ENCODE measurements around the gene DCAF7.

Gene DCAF7

DNA sequence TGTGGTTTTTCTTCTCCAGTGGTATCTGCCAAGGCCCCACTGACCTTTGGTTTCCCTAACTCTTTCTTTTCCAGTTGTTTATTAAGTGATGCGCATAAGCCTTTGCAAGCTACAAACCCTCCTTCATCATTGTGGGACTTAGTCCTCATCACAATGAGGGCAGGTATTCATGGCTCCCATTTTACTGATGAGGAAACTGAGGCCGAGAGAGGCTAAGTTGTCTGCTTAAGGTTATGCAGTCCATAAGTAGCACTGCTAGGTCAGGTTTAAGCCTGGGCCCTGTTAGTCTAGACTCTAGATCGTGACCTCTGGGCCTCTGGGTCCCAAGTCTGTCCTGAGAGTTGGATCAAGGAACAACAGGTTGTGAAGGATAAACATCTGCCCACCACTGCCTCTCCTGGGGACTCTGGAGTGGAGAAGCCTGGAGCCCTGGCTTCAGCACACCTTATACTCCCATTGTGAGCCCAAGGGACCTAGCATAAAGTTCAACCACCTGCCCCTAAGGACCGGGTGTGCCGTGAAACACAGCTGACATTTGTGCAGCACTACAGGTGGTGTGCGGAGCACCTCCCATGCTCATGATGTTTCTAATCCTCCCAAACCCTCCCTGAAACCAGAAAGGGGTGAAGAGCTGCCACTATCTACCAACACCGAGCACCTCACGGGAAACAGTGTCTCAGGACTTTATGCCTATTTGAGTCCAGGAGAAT lies 32.3 kb upstream of the DCAF7 start:
- Histone ChIP-seq H3K36me3 (ENCODE audit: insufficient read depth, insufficient read length, low read length) (no peaks in the 10 kb centered on the region), H3K27me3 (ENCODE audit: insufficient read depth, insufficient read length) (peaks cover 8% of the 10 kb centered on the region), H3K9ac (ENCODE audit: insufficient read length, low read depth) (no peak overlapping the region), H3K4me1 (ENCODE audit: insufficient read depth, insufficient read length) (peaks cover 4% of the 10 kb centered on the region), H3K4me3 (ENCODE audit: insufficient read length, low read depth) (no peak overlapping the region), H3K9me3 (ENCODE audit: insufficient read depth, low read length) (no peaks in the 10 kb centered on the region)
- no peak for DNase-seq (ENCODE audit: low read depth, low spot score)
- TF ChIP-seq SUZ12 (IDR thresholded peaks at IDR 0.05; ENCODE audit: extremely low read depth, insufficient read depth, insufficient read length) (no peak), ZNF274 (IDR thresholded peaks at IDR 0.05; ENCODE audit: low read depth, low read length) (no peak), YY1 (IDR thresholded peaks at IDR 0.05; ENCODE audit: insufficient read depth, insufficient read length) (no peak)

DNA sequence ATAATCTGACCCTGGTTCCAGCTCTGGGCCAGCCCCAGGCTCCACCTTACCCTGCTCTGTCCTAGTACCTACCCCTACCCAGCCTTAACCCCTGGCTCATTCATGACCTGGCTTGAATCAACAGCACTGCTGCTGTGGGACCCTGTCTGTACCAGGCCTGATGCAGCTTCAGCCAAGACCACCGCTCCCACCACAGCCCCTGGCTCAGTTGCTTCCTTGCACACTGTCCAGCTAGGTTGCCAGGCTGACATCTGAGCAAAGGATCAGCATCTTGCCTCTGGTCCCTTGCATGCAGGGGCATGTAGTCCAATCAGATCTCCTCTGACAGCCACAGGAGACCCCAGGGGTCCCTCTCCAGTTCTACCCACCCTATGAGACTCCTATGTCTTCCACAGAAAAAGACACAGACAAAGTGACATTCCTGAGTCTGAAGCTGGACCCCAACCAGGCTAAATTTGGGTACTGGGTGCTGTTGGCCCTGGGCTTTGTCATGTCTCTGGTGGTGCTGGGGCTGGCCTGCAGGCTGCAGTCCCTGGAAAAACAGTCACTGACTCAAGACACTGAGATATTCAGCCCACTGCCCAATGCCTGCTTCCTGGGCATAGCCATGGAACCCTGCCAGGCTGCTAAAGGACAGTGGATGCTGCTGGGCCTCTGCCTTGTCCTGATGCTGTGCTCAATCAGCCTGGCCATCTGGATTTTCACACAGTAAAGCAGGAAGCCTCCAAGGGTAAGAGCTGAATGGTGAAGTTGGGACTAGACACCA lies 31.0 kb upstream of the DCAF7 start:
- no peaks in the 10 kb centered on the region for H3K36me3 ChIP-seq (ENCODE audit: insufficient read depth, insufficient read length, low read length)
- no peak overlapping the region for H3K4me3 ChIP-seq (ENCODE audit: insufficient read length, low read depth)
- no peak for TF ChIP-seq YY1 (IDR thresholded peaks at IDR 0.05; ENCODE audit: insufficient read depth, insufficient read length)
- TF ChIP-seq ZNF274 (IDR thresholded peaks at IDR 0.05; ENCODE audit: low read depth, low read length), result no peak
- no peak for TF ChIP-seq SUZ12 (IDR thresholded peaks at IDR 0.05; ENCODE audit: extremely low read depth, insufficient read depth, insufficient read length)

GRCh38 chr17:63519972-63520882 lies 30.1 kb upstream of the DCAF7 start:
- Histone ChIP-seq H3K36me3 (ENCODE audit: insufficient read depth, insufficient read length, low read length) (no peaks in the 10 kb centered on the region), H3K27me3 (ENCODE audit: insufficient read depth, insufficient read length) (peaks cover 5% of the 10 kb centered on the region), H3K4me3 (ENCODE audit: insufficient read length, low read depth) (no peak overlapping the region), H3K9me3 (ENCODE audit: insufficient read depth, low read length) (no peaks in the 10 kb centered on the region), H3K9ac (ENCODE audit: insufficient read length, low read depth) (peak overlapping the region; percentile 13), H3K4me1 (ENCODE audit: insufficient read depth, insufficient read length) (peaks cover 7% of the 10 kb centered on the region)
- DNase-seq (ENCODE audit: low read depth, low spot score), result no peak
- TF ChIP-seq SUZ12 (IDR thresholded peaks at IDR 0.05; ENCODE audit: extremely low read depth, insufficient read depth, insufficient read length), result no peak
- no peak for TF ChIP-seq YY1 (IDR thresholded peaks at IDR 0.05; ENCODE audit: insufficient read depth, insufficient read length)
- no peak for TF ChIP-seq ZNF274 (IDR thresholded peaks at IDR 0.05; ENCODE audit: low read depth, low read length)

More for the DNA sequence above, 31.0 kb upstream of the DCAF7 start:
- Histone ChIP-seq H3K4me1 (ENCODE audit: insufficient read depth, insufficient read length) (peaks cover 4% of the 10 kb centered on the region), H3K9ac (ENCODE audit: insufficient read length, low read depth) (no peak overlapping the region), H3K9me3 (ENCODE audit: insufficient read depth, low read length) (no peaks in the 10 kb centered on the region), H3K27me3 (ENCODE audit: insufficient read depth, insufficient read length) (peaks cover 10% of the 10 kb centered on the region)
- no peak for DNase-seq (ENCODE audit: low read depth, low spot score)

DNA sequence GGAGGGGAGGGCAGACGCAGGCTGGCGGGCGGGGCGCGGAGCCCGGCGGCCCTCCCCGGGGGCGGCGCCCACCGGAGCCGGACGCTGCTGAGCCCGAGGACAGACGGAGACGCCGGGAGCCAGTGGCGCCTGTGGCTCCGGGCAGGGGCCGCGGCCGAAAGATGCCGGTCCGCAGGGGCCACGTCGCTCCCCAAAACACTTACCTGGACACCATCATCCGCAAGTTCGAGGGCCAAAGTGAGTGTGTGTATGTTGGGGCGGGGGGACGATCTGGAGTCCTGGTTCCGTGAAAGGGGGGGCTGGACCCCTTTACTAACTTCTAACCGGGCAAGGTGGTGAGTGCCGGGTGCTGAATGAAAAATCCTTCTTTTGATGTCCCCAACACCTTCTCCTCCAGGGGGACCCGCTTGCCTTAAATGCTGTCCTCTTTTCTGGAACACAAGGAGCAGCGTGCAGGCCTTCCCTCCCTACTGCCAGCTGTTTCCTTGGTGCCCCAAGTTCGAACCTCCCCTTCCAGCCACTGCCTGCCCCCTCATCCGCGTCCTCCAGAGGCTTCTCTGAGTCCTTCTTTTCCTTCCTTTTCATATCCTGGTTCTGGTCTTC lies 26.9 kb upstream of the DCAF7 start, which contains the start of gene KCNH6:
KCNH6 (plus strand) TSS at position 106 of the 603 bp plus-strand sequence; CDS start at position 162, 56 bp downstream.
- Histone ChIP-seq H3K27me3 (ENCODE audit: insufficient read depth, insufficient read length) (peaks cover 3% of the 10 kb centered on the region), H3K36me3 (ENCODE audit: insufficient read depth, insufficient read length, low read length) (no peaks in the 10 kb centered on the region), H3K4me3 (ENCODE audit: insufficient read length, low read depth) (peak within 1 kb of the TSS; percentile 50), H3K4me1 (ENCODE audit: insufficient read depth, insufficient read length) (peaks cover 20% of the 10 kb centered on the region), H3K9me3 (ENCODE audit: insufficient read depth, low read length) (no peaks in the 10 kb centered on the region), H3K9ac (ENCODE audit: insufficient read length, low read depth) (peak within 1 kb of the TSS; percentile 58)
- TF ChIP-seq SUZ12 (IDR thresholded peaks at IDR 0.05; ENCODE audit: extremely low read depth, insufficient read depth, insufficient read length) (no peak), ZNF274 (IDR thresholded peaks at IDR 0.05; ENCODE audit: low read depth, low read length) (no peak), YY1 (IDR thresholded peaks at IDR 0.05; ENCODE audit: insufficient read depth, insufficient read length) (no peak)
- no peak for DNase-seq (ENCODE audit: low read depth, low spot score)

- Histone ChIP-seq H3K9me3 (ENCODE audit: insufficient read depth, low read length) (no peaks in the 10 kb centered on the region), H3K4me3 (ENCODE audit: insufficient read length, low read depth) (no peak overlapping the region), H3K36me3 (ENCODE audit: insufficient read depth, insufficient read length, low read length) (no peaks in the 10 kb centered on the region), H3K9ac (ENCODE audit: insufficient read length, low read depth) (no peak overlapping the region), H3K4me1 (ENCODE audit: insufficient read depth, insufficient read length) (peaks cover 20% of the 10 kb centered on the region), H3K27me3 (ENCODE audit: insufficient read depth, insufficient read length) (peaks cover 3% of the 10 kb centered on the region)
- TF ChIP-seq ZNF274 (IDR thresholded peaks at IDR 0.05; ENCODE audit: low read depth, low read length), result no peak
- no peak for TF ChIP-seq YY1 (IDR thresholded peaks at IDR 0.05; ENCODE audit: insufficient read depth, insufficient read length)
- TF ChIP-seq SUZ12 (IDR thresholded peaks at IDR 0.05; ENCODE audit: extremely low read depth, insufficient read depth, insufficient read length), result no peak
- no peak for DNase-seq (ENCODE audit: low read depth, low spot score)
These were observed 26.2 kb upstream of the DCAF7 start for GRCh38 chr17:63524051-63524450.

DNA sequence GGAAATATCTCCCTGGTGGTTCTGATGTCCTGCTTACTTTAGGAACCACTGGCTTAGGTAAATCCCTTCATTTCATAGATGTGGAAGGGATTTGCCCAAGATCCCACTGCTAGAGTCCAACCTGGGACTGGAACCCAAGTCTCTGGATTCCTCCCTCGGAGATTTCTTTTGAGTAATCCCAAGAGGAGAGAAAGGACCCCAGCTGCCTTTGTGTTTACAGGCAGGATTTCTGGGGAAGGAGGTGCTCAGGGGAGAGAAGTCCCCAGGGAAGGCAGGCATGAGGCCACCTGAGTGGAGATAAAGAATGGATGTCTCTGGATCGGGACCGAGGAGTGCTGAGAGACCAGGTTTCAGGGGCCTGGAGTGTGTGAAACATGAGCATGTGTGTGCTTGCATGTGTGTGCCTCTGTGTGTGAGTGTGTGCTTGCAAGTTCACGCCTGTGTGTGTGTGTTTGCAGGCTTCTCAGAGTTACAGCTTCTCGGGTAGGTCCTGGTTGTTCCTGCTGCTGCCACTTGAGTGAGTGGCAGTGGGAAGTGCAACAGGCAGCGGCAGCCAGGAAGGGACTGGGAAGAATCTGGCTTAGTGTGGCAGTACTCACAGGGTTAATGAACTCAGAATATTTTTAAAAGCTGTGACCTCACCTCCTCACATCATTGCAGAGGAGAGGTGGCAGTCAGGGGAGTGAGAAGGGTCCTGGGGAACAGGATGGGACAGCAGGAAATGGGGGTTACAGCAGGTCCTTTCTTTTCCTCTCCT lies 24.9 kb upstream of the DCAF7 start:
- Histone ChIP-seq H3K27me3 (ENCODE audit: insufficient read depth, insufficient read length) (peaks cover 3% of the 10 kb centered on the region), H3K4me3 (ENCODE audit: insufficient read length, low read depth) (no peak overlapping the region), H3K9me3 (ENCODE audit: insufficient read depth, low read length) (no peaks in the 10 kb centered on the region), H3K9ac (ENCODE audit: insufficient read length, low read depth) (peak overlapping the region; percentile 7), H3K36me3 (ENCODE audit: insufficient read depth, insufficient read length, low read length) (no peaks in the 10 kb centered on the region), H3K4me1 (ENCODE audit: insufficient read depth, insufficient read length) (peaks cover 22% of the 10 kb centered on the region)
- TF ChIP-seq ZNF274 (IDR thresholded peaks at IDR 0.05; ENCODE audit: low read depth, low read length) (no peak), SUZ12 (IDR thresholded peaks at IDR 0.05; ENCODE audit: extremely low read depth, insufficient read depth, insufficient read length) (no peak), YY1 (IDR thresholded peaks at IDR 0.05; ENCODE audit: insufficient read depth, insufficient read length) (no peak)
- no peak for DNase-seq (ENCODE audit: low read depth, low spot score)

Measured in NT2/D1 (cell line).